HG03342 (cell line): ENCODE data around the gene ADGRB2.

Experiments
- ATAC-seq: cut with Tn5 transposase; IDR thresholded peaks from one replicate; pipeline ENCODE4 v1.9.1; 2021; ENCODE audit warnings: mild to moderate bottlenecking, moderate library complexity; ENCODE audit not compliant: unreplicated experiment

The ADGRB2 gene

DNA sequence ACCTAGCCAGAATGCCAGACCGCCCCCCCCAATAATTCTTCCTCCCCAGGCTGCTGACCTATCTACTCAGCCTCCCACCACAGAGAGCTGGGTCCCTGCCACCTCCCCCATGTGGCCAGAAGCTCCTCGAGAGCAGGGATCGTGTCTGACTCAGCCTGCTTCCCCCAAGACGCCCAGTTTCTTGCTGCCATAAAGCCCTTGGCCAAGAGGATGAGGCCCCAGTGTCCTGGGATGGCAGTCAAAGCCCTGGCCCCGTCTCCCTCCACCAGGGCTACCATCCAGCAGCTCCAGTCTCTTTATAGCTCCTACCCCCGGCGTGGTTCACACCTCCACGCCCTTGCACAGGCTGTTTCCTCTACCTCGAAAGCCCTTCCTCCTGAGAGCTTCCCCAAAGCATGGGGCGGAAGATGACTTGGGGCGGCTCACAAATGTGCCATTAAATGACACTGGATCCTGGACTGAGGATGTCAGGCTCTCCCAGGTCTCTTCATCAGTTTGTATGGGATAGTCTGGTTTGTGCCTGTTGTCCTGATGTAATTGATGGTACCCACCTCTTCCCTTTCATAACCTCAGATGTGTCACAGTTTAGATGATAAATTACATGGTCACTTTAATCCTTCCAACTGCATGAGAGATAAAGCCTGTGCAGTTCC, 13.2 kb downstream of the ADGRB2 start:
- no peak for ATAC-seq

- ATAC-seq: no peak
Measured at GRCh38 chr1:31749785-31750735, 14.1 kb downstream of the ADGRB2 start.

DNA sequence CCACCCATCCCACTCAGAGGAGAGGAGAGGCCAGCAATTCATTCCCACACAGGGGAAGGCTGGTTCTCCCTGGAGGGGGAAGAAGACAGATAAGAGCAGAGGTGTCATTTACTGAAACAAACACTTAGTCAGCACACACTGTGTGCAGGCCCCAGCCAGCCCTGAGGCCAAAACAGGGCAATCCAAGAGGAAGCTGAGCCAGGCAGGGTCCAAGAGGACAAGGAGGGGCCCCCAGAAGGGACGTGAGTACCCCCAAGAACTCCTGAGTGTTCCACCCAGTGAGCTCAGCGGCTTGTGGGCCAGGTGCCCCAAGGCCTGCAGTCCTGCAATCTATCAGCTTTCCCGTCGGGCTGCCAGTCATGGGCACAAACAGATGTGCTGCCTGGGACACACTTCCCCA, 15.8 kb downstream of the ADGRB2 start:
- ATAC-seq: no peak

GRCh38 chr1:31747304-31747703, 16.8 kb downstream of the ADGRB2 start:
- ATAC-seq: no peak

DNA sequence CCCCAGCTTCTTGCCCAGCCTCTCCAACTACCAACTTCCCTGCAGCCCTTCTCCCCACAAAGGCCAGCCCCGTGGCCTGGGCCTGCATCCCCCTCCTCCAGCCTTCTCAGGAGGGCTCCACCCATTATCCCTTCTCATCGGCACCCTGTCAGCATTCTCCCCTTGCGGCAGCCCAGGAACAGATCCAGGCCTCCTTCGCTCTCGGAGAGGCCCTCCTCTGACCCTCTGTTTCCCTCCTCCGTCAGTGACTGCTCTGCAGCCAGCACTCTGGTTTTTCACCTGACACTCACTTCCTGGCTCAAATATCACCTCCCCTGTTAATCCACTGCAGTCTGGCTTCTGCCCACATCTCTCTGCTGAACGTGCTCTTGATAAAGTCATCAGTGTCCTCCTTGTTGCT, 17.5 kb downstream of the ADGRB2 start:
- ATAC-seq: no peak

DNA sequence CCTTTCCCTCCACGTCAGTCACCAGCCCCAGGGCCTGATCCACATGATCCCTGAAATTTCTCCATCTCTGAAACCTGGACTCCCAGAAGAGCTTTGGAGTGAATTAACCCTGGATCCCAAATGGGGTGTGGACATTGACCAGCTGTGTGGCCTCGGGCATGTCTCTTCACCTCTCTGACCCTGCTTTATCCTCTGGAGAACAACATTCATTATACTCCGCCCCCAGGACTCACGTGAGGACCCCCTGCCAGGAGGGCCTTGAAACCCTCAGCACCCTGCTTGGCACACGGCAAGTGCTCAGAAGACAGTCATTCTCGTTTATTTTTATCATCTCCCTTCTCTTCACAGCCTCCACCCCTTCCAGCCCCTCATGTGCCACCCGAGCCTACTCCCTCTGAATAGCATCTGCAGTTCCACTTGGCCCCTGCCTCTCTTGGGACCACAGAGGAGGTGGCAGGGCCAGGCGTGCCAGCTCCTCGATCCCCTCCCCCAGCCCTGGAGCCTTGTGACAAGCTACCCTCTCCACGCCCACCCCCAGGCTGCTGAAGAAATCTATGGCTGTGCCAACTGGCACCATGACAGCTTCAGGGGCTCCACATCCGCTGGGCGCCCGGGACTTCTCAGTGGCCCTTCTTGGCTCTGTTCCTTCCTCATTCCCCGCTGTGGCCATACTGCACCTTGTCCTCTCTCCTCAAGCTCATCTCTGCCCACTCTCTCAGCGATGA, 18.0 kb downstream of the ADGRB2 start:
- no peak for ATAC-seq

DNA sequence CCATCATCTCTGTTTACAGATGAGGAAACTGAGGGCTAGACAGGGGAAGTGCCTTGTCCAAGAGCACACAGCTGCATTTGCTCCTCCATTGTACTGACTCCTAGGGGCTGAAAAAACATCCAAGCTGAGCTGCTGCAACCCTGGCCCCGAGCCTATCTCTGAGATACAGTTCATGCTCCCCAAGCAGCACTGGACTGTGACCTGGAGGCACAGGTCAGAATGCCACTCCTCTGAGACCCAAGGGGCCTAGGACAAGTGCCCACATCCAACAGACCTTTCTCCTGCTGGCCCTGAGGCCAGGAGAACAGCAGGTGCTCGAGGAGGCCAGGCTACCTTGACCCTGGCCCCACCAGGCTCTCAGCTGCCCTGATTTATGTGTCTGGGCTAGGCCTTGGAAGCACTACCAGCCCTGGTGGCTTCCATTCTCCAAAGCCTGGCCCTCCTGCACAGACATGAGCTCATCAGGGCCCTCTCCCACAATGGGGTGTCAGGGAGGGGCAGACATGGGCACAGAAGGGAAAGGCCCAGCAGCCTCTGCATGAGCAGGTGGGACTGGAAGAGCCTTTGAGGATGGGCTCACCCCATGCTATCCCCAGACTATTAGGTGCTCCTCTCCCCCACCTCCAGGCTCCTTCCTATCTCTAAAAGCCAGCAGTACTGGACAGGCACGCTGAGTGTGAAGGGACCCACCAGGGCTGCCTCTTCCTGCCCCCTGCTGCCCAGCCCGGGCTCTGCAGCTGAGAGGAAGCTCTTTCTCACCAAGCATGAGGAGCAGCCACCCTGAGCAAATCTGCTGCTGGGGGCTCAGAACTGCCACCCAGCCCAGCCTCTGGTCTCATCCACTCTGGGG, 18.8 kb downstream of the ADGRB2 start:
- no peak for ATAC-seq

- peak; percentile 53 for ATAC-seq
Measured at GRCh38 chr1:31744165-31744888, 19.8 kb downstream of the ADGRB2 start.

GRCh38 chr1:31742462-31743212, 21.5 kb downstream of the ADGRB2 start:
- ATAC-seq: no peak

GRCh38 chr1:31739346-31739745, 24.8 kb downstream of the ADGRB2 start:
- ATAC-seq: no peak

- ATAC-seq: no peak
Measured at GRCh38 chr1:31736675-31737074, 27.5 kb downstream of the ADGRB2 start.

GRCh38 chr1:31735571-31735970, 28.6 kb downstream of the ADGRB2 start:
- no peak for ATAC-seq

- ATAC-seq: no peak
Measured at GRCh38 chr1:31734582-31735107, 29.5 kb downstream of the ADGRB2 start.

- no peak for ATAC-seq
Measured at GRCh38 chr1:31733389-31734219, 30.5 kb downstream of the ADGRB2 start.

- ATAC-seq: no peak
Measured at GRCh38 chr1:31732751-31733289, 31.3 kb downstream of the ADGRB2 start.

DNA sequence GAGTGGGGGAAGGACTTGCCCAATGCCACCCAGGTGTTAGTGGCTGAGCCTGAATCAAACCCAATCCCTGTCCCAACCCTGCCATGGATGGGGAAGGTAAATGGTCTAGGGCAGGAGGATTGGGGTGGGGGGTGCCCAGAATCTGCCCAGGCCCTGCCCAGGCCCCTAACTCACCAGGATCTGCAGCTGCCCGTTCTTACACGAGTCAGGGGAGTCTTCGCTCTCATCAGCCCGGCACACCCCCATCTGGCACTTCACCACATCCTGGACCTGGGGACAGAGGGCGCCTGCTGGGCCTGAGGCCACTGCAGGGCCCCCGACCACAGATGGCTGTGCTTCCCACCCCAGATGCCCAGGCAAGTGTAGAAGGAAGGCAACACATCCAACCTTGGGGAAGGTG, 31.8 kb downstream of the ADGRB2 start:
- no peak for ATAC-seq

- no peak for ATAC-seq
Measured at GRCh38 chr1:31731049-31731565, 33.0 kb downstream of the ADGRB2 start.
